Hepatocyte (in vitro differentiated cells): Measurements from ENCODE around the gene EML4.

Experiments used
- CTCF ChIP-seq: fragments of 200-600 bp; sonication (generic); IDR thresholded peaks from 2 replicates; pipeline ENCODE4 v1.5.1; 2016; ENCODE audit warnings: antibody characterized with exemption, mild to moderate bottlenecking; ENCODE audit not compliant: poor library complexity
- EZH2phosphoT487 ChIP-seq: fragments of 200-600 bp; sonication (generic); IDR thresholded peaks from one replicate; pipeline ENCODE4 v1.6.1; 2018; ENCODE audit warnings: antibody characterized with exemption, mild to moderate bottlenecking, low read depth, moderate library complexity; ENCODE audit not compliant: unreplicated experiment, severe bottlenecking

DNA sequence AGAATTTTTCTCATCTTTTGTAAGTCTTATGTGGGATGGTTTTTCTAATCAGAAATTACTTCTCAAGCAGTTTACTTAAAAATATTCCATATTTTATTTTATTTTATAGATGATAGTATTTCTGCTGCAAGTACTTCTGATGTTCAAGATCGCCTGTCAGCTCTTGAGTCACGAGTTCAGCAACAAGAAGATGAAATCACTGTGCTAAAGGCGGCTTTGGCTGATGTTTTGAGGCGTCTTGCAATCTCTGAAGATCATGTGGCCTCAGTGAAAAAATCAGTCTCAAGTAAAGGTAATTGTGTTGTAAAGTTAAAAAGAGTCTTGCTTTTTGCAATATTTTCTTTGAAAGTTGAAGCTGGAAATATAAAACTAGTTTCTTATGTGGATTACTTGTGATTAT lies 76.2 kb downstream of the EML4 start:
- TF ChIP-seq CTCF = no peak
- TF ChIP-seq EZH2phosphoT487 = no peak
